ENCODE data around the gene ARHGEF12. TPM values are rescaled to one million over a fixed set of nuclear protein-coding genes. Genes with fewer than 3 reads are reported as not detected.

The ARHGEF12 gene
- polyA plus RNA-seq, 3 donors: 0.25 to 0.87 (median 0.27) TPM

DNA sequence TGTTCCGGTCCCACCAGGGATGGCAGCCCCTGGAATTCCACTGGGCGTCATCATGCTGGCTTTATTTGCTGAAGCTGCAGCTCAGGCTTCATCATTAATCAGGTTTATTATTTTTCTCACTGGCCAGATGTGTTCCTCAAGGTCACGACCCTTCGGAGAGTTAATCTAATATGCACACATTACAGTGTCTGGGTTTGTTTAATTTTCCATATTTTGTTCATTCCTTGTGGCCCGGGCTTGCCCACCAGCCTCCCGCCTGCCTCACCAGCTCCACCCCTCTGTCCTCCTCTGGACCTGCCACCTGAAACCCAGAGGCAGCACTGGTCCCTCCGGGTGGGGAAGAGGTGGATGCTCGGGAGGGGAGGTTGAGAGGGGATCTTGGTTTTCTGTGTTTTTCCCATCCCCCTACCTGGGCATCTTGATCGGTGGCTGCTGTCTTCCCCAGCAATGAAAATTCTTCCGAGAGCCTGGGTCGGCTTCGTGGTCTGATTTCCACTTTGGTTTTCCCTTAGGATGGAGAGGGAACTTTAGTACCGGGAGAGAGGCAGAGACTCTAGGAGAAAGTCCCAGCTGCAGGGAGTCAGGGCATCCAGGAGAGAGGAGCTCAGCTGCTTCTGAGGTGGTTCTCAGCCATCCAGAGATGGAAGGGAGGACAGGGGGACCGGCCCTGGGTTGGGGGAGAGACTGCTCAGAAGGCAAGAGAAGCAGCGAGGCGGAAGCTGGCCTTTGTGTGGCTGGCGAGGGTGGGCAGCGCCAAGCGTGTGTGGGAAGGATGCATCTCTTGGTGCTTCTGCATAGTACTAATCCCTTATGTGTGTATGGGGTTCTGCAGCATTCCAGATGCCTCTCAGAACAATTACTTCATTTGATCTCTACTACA, 177.5 kb downstream of the ARHGEF12 start:
- no peak overlapping the region for H3K27ac ChIP-seq (ENCODE audit: low read depth in 1 of 2, low read length in 2 of 2)
- H2AFZ ChIP-seq (ENCODE audit: insufficient read depth, low read depth, low read length, poor library complexity, severe bottlenecking): no peak overlapping the region
- no peaks in the 10 kb centered on the region for H3K36me3 Mint-ChIP-seq
- no peaks in the 10 kb centered on the region for H3K36me3 ChIP-seq (replicated peaks in 1 of 2; ENCODE audit: control insufficient read depth in 1 of 2, insufficient read depth in 2 of 2, low read length in 2 of 2)
- no peaks in the 10 kb centered on the region for H3K79me2 ChIP-seq (ENCODE audit: insufficient read depth, low read length)
- no peak for DNase-seq
- H3K4me2 ChIP-seq (replicated peaks; ENCODE audit: extremely low read depth, low read length, poor library complexity, severe bottlenecking): no peak overlapping the region
- intact Hi-C loops (cut with micrococcal nuclease): loop anchor here (5.0 to 10.0 kb wide), 3 partner anchors 601 to 681 kb away; no protein-coding TSS in a partner anchor
- H3K9me3 ChIP-seq (replicated peaks in 1 of 2; ENCODE audit: control insufficient read depth in 1 of 2, insufficient read depth in 1 of 2, low read length in 2 of 2): no peaks in the 10 kb centered on the region
- peaks cover 2% of the 10 kb centered on the region for H3K4me1 Mint-ChIP-seq
- H3K9me3 Mint-ChIP-seq: peaks cover 0 to 2% (median 0%) of the 10 kb centered on the region in 7 donors
- H3K9ac ChIP-seq (ENCODE audit: insufficient read depth, low read length, poor library complexity, severe bottlenecking): no peak overlapping the region
- TF ChIP-seq, protein P1, sequence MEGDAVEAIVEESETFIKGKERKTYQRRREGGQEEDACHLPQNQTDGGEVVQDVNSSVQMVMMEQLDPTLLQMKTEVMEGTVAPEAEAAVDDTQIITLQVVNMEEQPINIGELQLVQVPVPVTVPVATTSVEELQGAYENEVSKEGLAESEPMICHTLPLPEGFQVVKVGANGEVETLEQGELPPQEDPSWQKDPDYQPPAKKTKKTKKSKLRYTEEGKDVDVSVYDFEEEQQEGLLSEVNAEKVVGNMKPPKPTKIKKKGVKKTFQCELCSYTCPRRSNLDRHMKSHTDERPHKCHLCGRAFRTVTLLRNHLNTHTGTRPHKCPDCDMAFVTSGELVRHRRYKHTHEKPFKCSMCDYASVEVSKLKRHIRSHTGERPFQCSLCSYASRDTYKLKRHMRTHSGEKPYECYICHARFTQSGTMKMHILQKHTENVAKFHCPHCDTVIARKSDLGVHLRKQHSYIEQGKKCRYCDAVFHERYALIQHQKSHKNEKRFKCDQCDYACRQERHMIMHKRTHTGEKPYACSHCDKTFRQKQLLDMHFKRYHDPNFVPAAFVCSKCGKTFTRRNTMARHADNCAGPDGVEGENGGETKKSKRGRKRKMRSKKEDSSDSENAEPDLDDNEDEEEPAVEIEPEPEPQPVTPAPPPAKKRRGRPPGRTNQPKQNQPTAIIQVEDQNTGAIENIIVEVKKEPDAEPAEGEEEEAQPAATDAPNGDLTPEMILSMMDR (IDR thresholded peaks at IDR 0.05): no peak
- WGBS (ENCODE audit: insufficient coverage): 75% methylated on average over 5 of the region's 19 CpGs
- no peaks in the 10 kb centered on the region for H3K4me1 ChIP-seq (ENCODE audit: control insufficient read depth in 1 of 2, insufficient read depth in 2 of 2, low read length in 2 of 2)
- H3K27me3 ChIP-seq (ENCODE audit: control insufficient read depth in 2 of 2, insufficient read depth in 2 of 2, low read length in 2 of 2): peaks cover 4 to 61% of the 10 kb centered on the region in 2 donors
- peak overlapping the region in 1 of 2 donors; percentile 73 for H3K4me3 Mint-ChIP-seq
- no peak overlapping the region for H3K27ac Mint-ChIP-seq
- H4K20me1 ChIP-seq (ENCODE audit: insufficient read depth, low read length): no peaks in the 10 kb centered on the region
- no peak overlapping the region for H3K4me3 ChIP-seq (replicated peaks in 1 of 3; ENCODE audit: low read depth in 2 of 3, low read length in 3 of 3)
- H3K27me3 Mint-ChIP-seq (ENCODE audit: low read depth in 3 of 3): peaks cover 60 to 74% (median 62%) of the 10 kb centered on the region in 3 donors

DNA sequence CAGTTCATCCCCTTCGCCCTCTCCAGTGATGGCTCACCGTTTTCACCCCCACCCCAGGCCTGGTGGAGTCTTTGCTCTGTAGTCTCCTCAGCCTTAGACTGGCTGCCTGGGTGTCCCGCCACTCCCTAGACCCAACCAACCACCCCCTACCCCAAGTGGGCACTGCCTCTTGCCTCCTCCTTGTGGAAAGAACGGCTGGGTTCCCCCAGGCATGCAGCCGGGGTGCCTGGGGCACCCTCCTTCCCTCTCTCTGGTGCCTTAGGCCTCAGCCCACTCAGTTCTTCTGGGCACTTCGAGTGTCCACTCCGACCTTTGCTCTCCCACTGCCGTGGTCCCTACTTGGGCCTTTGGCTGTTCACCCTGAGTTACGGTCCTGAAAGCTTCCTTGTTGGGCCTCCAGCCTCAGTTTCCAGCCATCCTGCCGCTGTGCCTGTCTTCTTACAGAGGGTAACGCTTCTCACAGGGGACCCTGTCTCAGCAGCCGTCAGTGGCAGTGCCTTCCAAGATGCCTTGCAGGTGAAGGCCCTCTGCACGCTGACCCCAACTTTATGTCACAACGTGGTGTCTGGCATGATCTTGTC, 178.4 kb downstream of the ARHGEF12 start:
- TF ChIP-seq, protein P1 (IDR thresholded peaks at IDR 0.05): no peak
- Histone ChIP-seq H3K4me2 (replicated peaks; ENCODE audit: extremely low read depth, low read length, poor library complexity, severe bottlenecking) (no peak overlapping the region), H3K9ac (ENCODE audit: insufficient read depth, low read length, poor library complexity, severe bottlenecking) (no peak overlapping the region), H3K36me3 (replicated peaks in 1 of 2; ENCODE audit: control insufficient read depth in 1 of 2, insufficient read depth in 2 of 2, low read length in 2 of 2) (no peaks in the 10 kb centered on the region), H2AFZ (ENCODE audit: insufficient read depth, low read depth, low read length, poor library complexity, severe bottlenecking) (no peak overlapping the region), H3K4me3 (replicated peaks in 1 of 3; ENCODE audit: low read depth in 2 of 3, low read length in 3 of 3) (no peak overlapping the region), H3K27ac (ENCODE audit: low read depth in 1 of 2, low read length in 2 of 2) (no peak overlapping the region), H3K9me3 (replicated peaks in 1 of 2; ENCODE audit: control insufficient read depth in 1 of 2, insufficient read depth in 1 of 2, low read length in 2 of 2) (no peaks in the 10 kb centered on the region), H3K79me2 (ENCODE audit: insufficient read depth, low read length) (no peaks in the 10 kb centered on the region), H3K4me1 (ENCODE audit: control insufficient read depth in 1 of 2, insufficient read depth in 2 of 2, low read length in 2 of 2) (no peaks in the 10 kb centered on the region), H3K27me3 (ENCODE audit: control insufficient read depth in 2 of 2, insufficient read depth in 2 of 2, low read length in 2 of 2) (peaks cover 4 to 61% of the 10 kb centered on the region in 2 donors), H4K20me1 (ENCODE audit: insufficient read depth, low read length) (no peaks in the 10 kb centered on the region)
- 86% methylated on average over 12 of the region's 14 CpGs for WGBS (ENCODE audit: insufficient coverage)
- Mint-ChIP-seq H3K27me3 (ENCODE audit: low read depth in 3 of 3) (peaks cover 55 to 69% (median 58%) of the 10 kb centered on the region in 3 donors), H3K27ac (peak overlapping the region in 1 of 7 donors; percentile 57), H3K4me3 (no peak overlapping the region), H3K9me3 (peaks cover 0 to 2% (median 0%) of the 10 kb centered on the region in 7 donors), H3K4me1 (peaks cover 2% of the 10 kb centered on the region), H3K36me3 (no peaks in the 10 kb centered on the region)
- intact Hi-C loops (cut with micrococcal nuclease): loop anchor here (5.0 to 10.0 kb wide), 3 partner anchors 600 to 680 kb away; no protein-coding TSS in a partner anchor
- no peak for DNase-seq
